SK-N-SH (cell line): ENCODE data around the gene FNDC3B. TPM values are rescaled to one million over a fixed set of nuclear protein-coding genes. Genes with fewer than 3 reads are reported as not detected.

Source experiments
- CTCF ChIA-PET: fragments of 300-600, 350-600 bp; formaldehyde crosslinking; extraction: SDS; loops from one replicate; lab custom pipeline; 2021; lab: Yijun Ruan, JAX
- POLR2A ChIA-PET: fragments of 350-600 bp; sonication (Branson Sonifier 250); formaldehyde crosslinking; extraction: SDS; loops from one replicate; lab custom pipeline; 2020; ENCODE audit warnings: antibody characterized with exemption, inconsistent platforms; lab: Yijun Ruan, JAX
- DNase-seq: peaks from one replicate; pipeline ENCODE4 v3.0.0; 2012
- H2AFZ ChIP-seq: fragments of 200-600 bp; sonication (generic); 2 replicates; pipeline ENCODE4 v1.8.1; 2016; ENCODE audit warnings: antibody characterized with exemption, mild to moderate bottlenecking, low read depth
- H3F3A ChIP-seq: fragments of 200-600 bp; sonication (generic); replicated peaks from 2 replicates; pipeline ENCODE3; 2016; ENCODE audit warnings: antibody characterized with exemption, mild to moderate bottlenecking; ENCODE audit not compliant: insufficient read depth
- H3K27ac ChIP-seq, 2 experiments: fragments of 200-500 bp in 1 of 2; fragments of 200-600 bp in 1 of 2; sonication (Bioruptor generic) in 1 of 2; sonication (generic), shearing (Covaris generic) in 1 of 2; 2 replicates each; pipeline versions ENCODE4 v1.5.1 to v1.6.1; 2014 to 2016; ENCODE audit warnings: low read depth in 2 of 2, inconsistent platforms in 1 of 2, low read length in 1 of 2, mild to moderate bottlenecking in 1 of 2, mixed read lengths in 1 of 2
- H3K27me3 ChIP-seq: fragments of 200-600 bp; sonication (generic), shearing (Covaris generic); 2 replicates; pipeline ENCODE4 v1.6.1; 2016; ENCODE audit warnings: mixed run types; ENCODE audit not compliant: insufficient read depth
- H3K36me3 ChIP-seq, 2 experiments: fragments of 200-500 bp in 1 of 2; fragments of 200-600 bp in 1 of 2; sonication (Bioruptor generic) in 1 of 2; sonication (generic) in 1 of 2; replicated peaks in 1 of 2; 2 replicates each; pipeline versions ENCODE3 to v1.5.1; 2014 to 2016; ENCODE audit warnings: low read length in 1 of 2, mild to moderate bottlenecking in 1 of 2; ENCODE audit not compliant: insufficient read depth in 2 of 2, control insufficient read depth in 1 of 2
- H3K4me1 ChIP-seq, 2 experiments: fragments of 200-500 bp in 1 of 2; fragments of 200-600 bp in 1 of 2; sonication (Bioruptor generic) in 1 of 2; sonication (generic), shearing (Covaris generic) in 1 of 2; 2 replicates each; pipeline versions ENCODE4 v1.5.1 to v1.6.1; 2014 to 2016; ENCODE audit warnings: low read depth in 1 of 2, low read length in 1 of 2, mixed run types in 1 of 2; ENCODE audit not compliant: insufficient read depth in 2 of 2, control insufficient read depth in 1 of 2
- H3K4me2 ChIP-seq: fragments of 200-600 bp; sonication (generic), shearing (Covaris generic); 2 replicates; pipeline ENCODE4 v1.6.1; 2017; ENCODE audit warnings: mixed run types
- H3K4me3 ChIP-seq, 2 experiments: fragments of 200-500 bp in 1 of 2; fragments of 200-600 bp in 1 of 2; sonication (Bioruptor generic) in 1 of 2; sonication (generic), shearing (Covaris generic) in 1 of 2; 2 replicates each; pipeline versions ENCODE4 v1.5.1 to v1.8.1; 2014 to 2016; ENCODE audit warnings: low read depth in 2 of 2, inconsistent platforms in 1 of 2, low read length in 1 of 2, mild to moderate bottlenecking in 1 of 2, mixed read lengths in 1 of 2, moderate library complexity in 1 of 2
- H3K79me2 ChIP-seq: fragments of 200-600 bp; sonication (generic); 2 replicates; pipeline ENCODE4 v1.8.1; 2017; ENCODE audit warnings: mild to moderate bottlenecking; ENCODE audit not compliant: insufficient read depth
- H3K9ac ChIP-seq: fragments of 200-600 bp; sonication (generic); 2 replicates; pipeline ENCODE4 v1.6.1; 2017; ENCODE audit warnings: mixed run types
- H3K9me2 ChIP-seq: fragments of 200-600 bp; sonication (generic); 2 replicates; pipeline ENCODE4 v1.6.1; 2017; ENCODE audit warnings: mixed run types
- H3K9me3 ChIP-seq: fragments of 200-600 bp; sonication (generic); 2 replicates; pipeline ENCODE4 v1.6.1; 2017; ENCODE audit warnings: mixed run types, mild to moderate bottlenecking, moderate library complexity
- H4K20me1 ChIP-seq: fragments of 200-600 bp; sonication (generic); 2 replicates; pipeline ENCODE4 v1.6.1; 2017; ENCODE audit warnings: mild to moderate bottlenecking, mixed run types; ENCODE audit not compliant: insufficient read depth
- CTCF ChIP-seq: fragments of 200-600 bp; sonication (generic); IDR thresholded peaks from 2 replicates; pipeline ENCODE4 v1.6.1; 2017; ENCODE audit warnings: antibody characterized with exemption, mild to moderate bottlenecking, moderate library complexity
- FOXJ3 ChIP-seq: sonication (generic); formaldehyde crosslinking; IDR thresholded peaks from 2 replicates; pipeline ENCODE4 v1.5.1; 2020; ENCODE audit warnings: mild to moderate bottlenecking, missing genetic modification reagents
- MAX ChIP-seq: IDR thresholded peaks from 2 replicates; pipeline ENCODE4 v1.4.0; 2012; ENCODE audit warnings: low read depth
- MEF2A ChIP-seq: IDR thresholded peaks from 2 replicates; pipeline ENCODE4 v1.4.0; 2012; ENCODE audit warnings: low read depth, borderline replicate concordance
- RAD21 ChIP-seq: IDR thresholded peaks from 2 replicates; pipeline ENCODE4 v1.6.1; 2012; ENCODE audit warnings: mild to moderate bottlenecking, low read length
- RXRA ChIP-seq: IDR thresholded peaks from 2 replicates; pipeline ENCODE4 v1.4.0; 2012; ENCODE audit warnings: low read depth, mild to moderate bottlenecking, borderline replicate concordance
- SMC3 ChIP-seq: IDR thresholded peaks from 2 replicates; pipeline ENCODE4 v1.6.1; 2012; ENCODE audit warnings: low read depth, low read length, improper control_type of control experiment
- TAF1 ChIP-seq: IDR thresholded peaks from 2 replicates; pipeline ENCODE4 v1.6.1; 2012; ENCODE audit warnings: low read depth, mild to moderate bottlenecking, low read length, moderate library complexity, borderline replicate concordance
- TCF12 ChIP-seq: IDR thresholded peaks from 2 replicates; pipeline ENCODE4 v1.4.0; 2012
- TEAD4 ChIP-seq: IDR thresholded peaks from 2 replicates; pipeline ENCODE4 v1.4.0; 2012; ENCODE audit warnings: mild to moderate bottlenecking, borderline replicate concordance; ENCODE audit not compliant: insufficient read depth
- YY1 ChIP-seq: IDR thresholded peaks from 2 replicates; pipeline ENCODE4 v1.4.0; 2012; ENCODE audit warnings: low read depth, mild to moderate bottlenecking
- WGBS: methylation state at CpG from one replicate; pipeline ENCODE4 v1.1.6; 2017; ENCODE audit warnings: low lambda C conversion rate; 5-methylcytosine and 5-hydroxymethylcytosine counted together
- polyA plus RNA-seq, 3 experiments: library from polyadenylated mRNA; depleted of rRNA; stranded (reverse); fragments of >200 nt; gene quantifications; 2 replicates each; pipeline ENCODE4 v1.2.3, GENCODE V29; 2012

Gene FNDC3B
- polyA plus RNA-seq, 1 of the 3 experiments (the other 2 are of a cell fraction), result 10.4 TPM

- DNase-seq, result peak; percentile 86
- Histone ChIP-seq H3K4me1 (peaks cover 6 to 10% of the 10 kb centered on the region in 2 experiments; a peak in 2 of 4 replicates), H3K9me3 (no peaks in the 10 kb centered on the region), H3K27me3 (no peaks in the 10 kb centered on the region), H3K4me3 (peak overlapping the region; percentile 84 to 94), H3K36me3 (peaks cover 0 to 18% of the 10 kb centered on the region in 2 experiments), H3K4me2 (peak overlapping the region; percentile 86), H3K9ac (peak overlapping the region; percentile 99)
- 0 out of 2 replicates have a peak, but pooled peaks have one; percentile 48 for TF ChIP-seq TEAD4
- TF ChIP-seq TCF12, result peak; percentile 41; the same call in 1 of the 2 replicates
- no peak for TF ChIP-seq FOXJ3
- TF ChIP-seq RXRA, result no peak
- TF ChIP-seq SMC3, result 0 out of 2 replicates have a peak, but pooled peaks have one; percentile 4
- peak; percentile 59 for TF ChIP-seq MAX
- TF ChIP-seq RAD21, result peak; percentile 11; the same call in 1 of the 2 replicates
- TF ChIP-seq MEF2A, result no peak
- peak; percentile 37 for TF ChIP-seq CTCF
- TF ChIP-seq TAF1, result 0 out of 2 replicates have a peak, but pooled peaks have one; percentile 47
- no peak for TF ChIP-seq YY1
- TF ChIP-seq, all 33 proteins: peak for 7
- H3K27ac ChIP-seq, result peak overlapping the region; percentile 89 to 97
- H3K9me2 ChIP-seq, result no peaks in the 10 kb centered on the region
- peaks cover 40% of the 10 kb centered on the region for H4K20me1 ChIP-seq
- CTCF ChIA-PET, result interaction anchor here (0.6 to 1.7 kb wide), 8 partner anchors 10 to 334 kb away, joined by 3 to 5 read pairs (median 3); no protein-coding TSS in a partner anchor
- 1% methylated on average over 31 of the region's 103 CpGs for WGBS
- H2AFZ ChIP-seq, result no peak overlapping the region; the same call in 1 of the 2 replicates
- peaks cover 68% of the 10 kb centered on the region for H3K79me2 ChIP-seq
- POLR2A ChIA-PET, result no interaction called here
- H3F3A ChIP-seq, result peaks cover 5% of the 10 kb centered on the region
Measured at GRCh38 chr3:172040078-172040980, 951 bp downstream of the FNDC3B start.
